SK-N-MC (cell line): Measurements from ENCODE around the gene AP5B1.

Source experiments
- EZH2 ChIP-seq: fragments of 200-600 bp; sonication (generic); IDR thresholded peaks from one replicate; pipeline ENCODE4 v1.6.1; 2017; ENCODE audit warnings: antibody characterized with exemption
- POLR2AphosphoS5 ChIP-seq: IDR thresholded peaks from 2 replicates; pipeline ENCODE4 v1.6.1; 2012; ENCODE audit warnings: mild to moderate bottlenecking, low read depth, low read length, borderline replicate concordance

GRCh38 chr11:65766535-65766934, 14.2 kb downstream of the AP5B1 start:
- TF ChIP-seq POLR2AphosphoS5 (no peak), EZH2 (no peak)
